Measurements from ENCODE around the gene ROR1.
"Not testable (repeated sequence)": the region's sequence is repeated elsewhere in the genome, so short reads cannot be mapped to it uniquely, and the experiment has no call there.

ROR1 gene

GRCh38 chr1:63770381-63770780 lies 3.4 kb upstream of the ROR1 start:
- DNase-seq = no peak

- DNase-seq = no peak
Observed at GRCh38 chr1:63772201-63772600, 1.6 kb upstream of the ROR1 start.

- DNase-seq = no peak
Observed at GRCh38 chr1:63772876-63773275, 941 bp upstream of the ROR1 start.

GRCh38 chr1:63773496-63773814 lies 362 bp upstream of the ROR1 start:
- DNase-seq = no peak

DNA sequence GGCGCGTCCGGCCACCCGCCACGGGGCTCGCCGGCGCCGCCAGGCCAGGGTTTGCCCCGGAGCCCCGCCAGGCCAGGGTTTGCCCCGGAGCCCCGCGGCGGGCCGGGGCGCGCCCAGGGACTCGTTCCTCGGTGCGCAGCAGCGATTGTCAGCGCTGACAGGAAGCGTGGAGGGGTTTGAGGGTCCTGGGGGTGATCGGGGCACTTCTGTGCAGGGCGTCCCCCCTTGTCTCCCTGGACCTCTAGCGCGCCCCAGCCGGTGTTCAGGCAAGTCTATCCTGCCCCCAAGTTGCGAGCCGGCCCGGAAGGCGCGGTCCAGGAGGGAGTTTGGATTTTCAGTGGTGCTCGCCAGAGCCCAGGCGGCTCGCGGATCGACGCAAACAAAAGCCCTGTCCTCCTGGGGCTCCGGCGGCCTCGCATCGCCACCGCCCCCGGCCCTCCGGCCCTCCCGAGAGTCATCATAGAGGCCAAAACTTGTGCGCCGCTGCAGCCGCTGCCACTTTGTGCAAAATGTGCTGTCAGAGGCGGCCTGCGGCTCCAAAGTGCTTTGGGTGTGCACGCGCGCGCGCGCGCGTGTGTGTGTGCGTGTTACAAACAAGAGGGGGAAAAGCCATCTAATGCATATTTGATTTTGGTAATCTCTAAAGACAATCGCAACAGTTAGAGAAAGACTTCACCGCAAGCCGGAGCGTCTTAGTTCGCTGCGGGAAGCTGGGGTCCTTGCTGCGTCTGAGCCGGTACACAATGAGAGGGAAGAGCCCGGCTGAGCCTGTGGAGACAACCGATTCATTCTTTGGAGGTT lies 1.0 kb downstream of the ROR1 start:
- no peak for DNase-seq

- no peak for DNase-seq
Observed at GRCh38 chr1:63775418-63776127, 1.8 kb downstream of the ROR1 start.

DNA sequence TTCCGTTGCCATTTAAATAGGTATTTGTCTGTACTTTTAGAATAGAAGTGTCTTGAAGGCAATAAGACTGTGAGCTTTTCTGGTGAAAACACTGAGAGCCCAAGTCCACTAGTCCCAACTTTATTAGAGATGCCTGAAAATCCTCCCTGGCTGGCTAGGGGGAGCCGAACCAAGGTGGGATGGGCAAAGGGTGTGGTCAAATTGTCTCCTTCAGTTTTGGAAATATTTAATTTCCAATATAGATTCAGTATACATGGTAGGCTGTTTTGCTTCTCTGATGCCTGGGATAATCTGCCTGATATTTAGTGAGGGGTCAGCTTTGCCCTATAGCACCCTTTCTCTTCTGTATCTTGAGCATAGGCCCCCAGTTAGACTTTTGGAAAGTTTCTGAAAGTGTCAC lies 3.5 kb downstream of the ROR1 start:
- DNase-seq = no peak

GRCh38 chr1:63777965-63778880 lies 4.4 kb downstream of the ROR1 start:
- no peak for DNase-seq

DNA sequence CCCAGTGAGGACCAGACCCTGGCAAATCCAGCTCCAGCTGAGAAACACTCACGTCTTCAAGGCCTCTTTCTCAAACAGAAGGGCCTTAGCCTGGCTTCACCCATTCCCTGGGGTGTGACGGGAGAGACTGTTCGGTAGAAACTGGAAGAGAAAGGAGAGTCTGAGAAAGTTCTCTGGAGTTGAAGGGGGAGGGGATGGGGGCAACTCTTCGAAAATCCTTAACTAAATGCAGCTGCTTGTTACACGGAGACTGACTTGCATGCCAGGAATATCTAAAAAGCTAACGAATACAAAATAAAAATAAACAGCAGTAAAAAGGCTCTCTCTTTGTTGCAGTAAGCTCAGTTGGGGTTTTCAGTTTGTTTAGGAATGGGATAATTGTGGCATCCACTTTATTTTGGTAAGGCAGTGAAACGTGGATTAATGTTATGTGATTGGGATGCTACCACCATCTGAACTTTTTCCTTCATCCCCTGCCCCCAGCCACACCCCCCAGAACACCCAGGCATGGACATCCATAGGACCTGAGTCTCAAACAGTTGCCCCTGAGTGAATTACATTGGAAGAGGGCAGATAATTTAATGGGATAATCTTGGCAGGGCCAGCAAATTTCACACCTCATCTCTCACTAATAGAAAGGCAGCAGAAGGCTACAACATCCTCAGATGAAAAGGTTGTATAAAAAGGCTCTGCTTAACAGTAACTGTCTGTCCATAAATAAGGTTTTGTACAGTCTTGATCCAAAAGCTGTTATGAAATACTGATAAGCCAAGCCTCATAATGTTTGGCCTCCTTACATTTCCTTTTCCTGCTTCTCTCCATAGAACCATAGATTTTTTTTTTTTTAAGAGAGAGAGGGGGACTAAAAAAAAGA lies 5.8 kb downstream of the ROR1 start:
- no peak for DNase-seq

GRCh38 chr1:63780565-63780964 lies 6.7 kb downstream of the ROR1 start:
- DNase-seq = no peak

- no peak for DNase-seq
Observed at GRCh38 chr1:63782982-63783381, 9.2 kb downstream of the ROR1 start.

- DNase-seq = no peak
Observed at GRCh38 chr1:63784083-63784482, 10.3 kb downstream of the ROR1 start.

GRCh38 chr1:63784489-63785390 lies 10.9 kb downstream of the ROR1 start:
- DNase-seq = no peak

DNA sequence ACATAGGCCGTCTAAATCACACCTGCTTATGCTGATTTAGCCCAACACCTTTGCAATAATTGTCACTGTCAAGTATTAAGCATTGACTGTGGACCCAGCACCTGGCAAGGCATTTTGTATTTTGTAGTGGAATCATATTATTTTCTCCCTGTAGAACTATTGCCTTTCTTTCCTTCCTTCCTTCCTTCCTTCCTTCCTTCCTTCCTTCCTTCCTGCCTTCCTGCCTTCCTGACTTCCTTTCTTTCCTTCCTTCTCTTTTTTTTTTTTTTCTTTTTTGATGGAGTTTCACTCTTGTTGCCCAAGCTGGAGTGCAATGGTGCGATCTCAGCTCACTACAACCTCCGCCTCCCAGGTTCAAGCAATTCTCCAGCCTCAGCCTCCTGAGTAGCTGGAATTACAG lies 13.5 kb downstream of the ROR1 start:
- not testable (repeated sequence) for DNase-seq

DNA sequence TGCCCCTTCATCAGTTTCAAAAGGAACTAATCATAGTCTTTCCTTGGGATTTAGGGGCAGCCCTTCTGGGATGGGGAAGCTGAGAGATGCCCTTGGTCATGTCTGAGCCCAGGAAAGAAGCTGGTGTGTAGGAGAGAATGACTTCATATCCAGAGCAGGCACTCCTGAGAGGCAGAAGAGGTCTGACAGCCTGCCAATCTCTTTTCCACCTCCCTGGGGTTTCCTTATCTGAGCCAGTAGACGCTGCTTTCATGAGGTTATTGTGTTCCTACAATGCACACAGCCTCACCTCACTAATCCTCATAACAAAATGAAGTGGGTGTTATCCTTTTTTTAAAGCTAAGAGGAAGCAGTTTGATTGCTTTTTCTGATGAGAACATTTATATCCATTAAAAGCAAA lies 14.1 kb downstream of the ROR1 start:
- no peak for DNase-seq

GRCh38 chr1:63789856-63790605 lies 16.2 kb downstream of the ROR1 start:
- DNase-seq = no peak

GRCh38 chr1:63790989-63791388 lies 17.2 kb downstream of the ROR1 start:
- no peak for DNase-seq

DNA sequence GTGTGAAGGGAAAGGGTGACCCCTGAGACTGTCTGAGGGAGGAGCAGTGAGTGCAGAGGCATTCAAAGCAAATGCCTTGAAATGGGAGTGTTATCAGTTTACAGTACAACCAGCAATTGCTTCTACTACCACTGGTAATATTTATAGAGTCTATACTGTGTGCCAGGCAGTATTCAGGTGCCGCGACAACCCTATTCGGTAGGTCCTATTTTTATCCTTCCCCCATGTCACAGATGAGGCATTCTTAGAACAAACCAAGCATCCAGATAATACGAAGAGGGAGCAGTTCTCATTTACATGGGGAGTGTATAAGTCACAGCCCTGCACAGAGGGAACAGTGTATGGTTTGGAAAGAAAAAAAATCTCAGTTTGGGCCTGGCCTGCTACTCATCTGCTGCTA lies 18.3 kb downstream of the ROR1 start:
- no peak for DNase-seq

GRCh38 chr1:63793741-63794240 lies 20.0 kb downstream of the ROR1 start:
- no peak for DNase-seq

DNA sequence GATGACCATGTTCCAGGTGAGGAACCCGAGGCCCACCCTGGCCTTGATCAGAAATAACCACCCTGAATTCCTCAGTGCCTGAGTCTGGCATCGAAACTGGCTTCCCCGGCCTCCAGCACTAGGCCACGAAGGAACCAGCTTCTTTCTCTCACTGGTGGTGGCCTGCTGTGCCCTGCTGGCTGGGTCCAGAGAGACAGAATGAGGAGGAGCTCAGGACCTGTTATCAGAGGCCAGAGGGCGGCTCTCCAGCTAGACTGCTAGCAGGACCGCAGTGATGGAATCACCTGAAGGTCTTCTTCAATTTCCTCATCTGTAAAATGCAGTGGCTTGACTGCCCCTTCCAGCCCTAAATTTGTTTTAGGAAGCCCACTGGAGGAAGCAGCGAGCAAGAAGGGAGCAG lies 20.5 kb downstream of the ROR1 start:
- DNase-seq = no peak
